ENCODE results near the gene TMEM120B. TPM values are rescaled to one million over a fixed set of nuclear protein-coding genes. Genes with fewer than 3 reads are reported as not detected.

Gene TMEM120B
- total RNA-seq, 1 donor from 2014 or later: 17.1 TPM

DNA sequence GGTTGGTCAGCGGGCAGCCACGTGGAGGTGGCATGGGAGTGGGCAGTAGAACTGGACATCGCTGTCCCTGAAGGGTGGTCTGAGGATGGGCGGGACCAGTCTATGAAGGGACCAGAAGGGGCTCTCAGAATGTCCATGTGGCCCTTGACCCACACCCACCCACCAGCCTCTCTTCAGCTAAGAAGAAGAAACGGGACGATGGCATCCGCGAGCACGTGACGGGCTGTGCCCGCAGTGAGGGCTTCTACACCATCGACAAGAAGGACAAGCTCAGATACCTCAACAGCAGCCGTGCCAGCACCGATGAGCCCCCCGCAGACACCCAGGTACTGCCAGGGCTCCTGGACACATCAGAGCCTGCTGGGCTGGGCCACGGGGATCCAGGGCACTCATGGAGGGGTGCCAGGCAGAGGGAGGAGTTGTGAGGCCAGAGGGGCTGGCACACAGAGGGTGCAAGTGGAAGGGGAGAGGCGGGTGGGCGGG lies 112.5 kb downstream of the TMEM120B start:
- intact Hi-C loops (cut with DNase I): no loop called here
- DNase-seq (no peak), ATAC-seq (peak; percentile 31)
- peaks cover 3% of the 10 kb centered on the region for H3K4me1 ChIP-seq
- H3K36me3 ChIP-seq: peaks cover 91% of the 10 kb centered on the region
- TF ChIP-seq CTCF (IDR thresholded peaks at IDR 0.05): no peak
- H3K4me3 ChIP-seq: no peak overlapping the region
- H3K9me3 ChIP-seq: no peaks in the 10 kb centered on the region
- H3K27me3 ChIP-seq: no peaks in the 10 kb centered on the region
- H3K27ac ChIP-seq: no peak overlapping the region

DNA sequence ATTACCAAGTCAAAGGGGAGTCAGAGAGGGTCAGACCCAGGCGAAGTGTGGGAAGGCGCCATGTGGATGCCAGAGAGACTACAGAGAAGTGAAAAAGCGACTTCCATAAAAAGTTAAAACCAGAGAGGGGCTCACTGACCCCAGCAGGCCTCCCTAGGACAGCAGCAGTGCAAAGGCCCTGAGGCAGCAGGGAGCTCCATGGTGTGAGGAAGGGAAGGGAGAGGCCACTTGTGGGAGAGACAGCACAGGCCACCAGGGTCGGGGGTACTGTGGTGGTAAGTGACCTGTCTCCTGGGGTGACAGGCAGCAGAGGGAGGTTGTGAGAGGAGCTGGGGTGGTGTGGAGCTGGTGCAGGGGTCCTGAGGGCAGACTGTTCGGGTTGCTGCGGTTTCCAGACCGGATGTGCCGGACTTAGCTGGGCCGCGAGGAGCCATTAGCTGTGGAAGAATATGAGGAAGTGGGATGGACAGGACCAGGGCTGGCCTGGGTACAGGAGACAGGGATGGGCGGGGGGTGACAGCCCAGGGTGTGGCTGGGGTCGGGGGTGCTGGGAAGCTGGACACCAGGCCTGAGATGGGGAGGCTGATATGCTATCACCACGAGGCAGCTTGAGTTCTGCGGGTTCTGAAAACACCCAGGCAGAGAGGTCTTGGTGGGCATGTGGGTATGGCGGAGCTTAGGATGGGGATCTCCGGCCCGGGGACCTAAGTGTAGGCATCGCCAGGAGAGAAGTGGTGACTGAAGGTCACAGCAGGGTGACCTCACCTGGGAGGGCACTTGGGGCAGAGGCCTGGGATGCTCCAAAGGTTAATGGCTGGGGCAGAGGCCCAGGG lies 114.0 kb downstream of the TMEM120B start:
- peaks cover 91% of the 10 kb centered on the region for H3K36me3 ChIP-seq
- no peaks in the 10 kb centered on the region for H3K27me3 ChIP-seq
- intact Hi-C loops (cut with DNase I): no loop called here
- TF ChIP-seq CTCF (IDR thresholded peaks at IDR 0.05): no peak
- H3K4me1 ChIP-seq: peaks cover 3% of the 10 kb centered on the region
- no peaks in the 10 kb centered on the region for H3K9me3 ChIP-seq
- no peak for DNase-seq
- H3K27ac ChIP-seq: no peak overlapping the region
- ATAC-seq: no peak
- H3K4me3 ChIP-seq: no peak overlapping the region

GRCh38 chr12:121827351-121828099 lies 115.0 kb downstream of the TMEM120B start:
- Histone ChIP-seq H3K36me3 (peaks cover 91% of the 10 kb centered on the region), H3K27me3 (no peaks in the 10 kb centered on the region), H3K4me1 (peaks cover 3% of the 10 kb centered on the region), H3K27ac (no peak overlapping the region), H3K4me3 (no peak overlapping the region), H3K9me3 (no peaks in the 10 kb centered on the region)
- ATAC-seq (no peak), DNase-seq (no peak)
- no peak for TF ChIP-seq CTCF (IDR thresholded peaks at IDR 0.05)
- intact Hi-C loops (cut with DNase I): no loop called here

DNA sequence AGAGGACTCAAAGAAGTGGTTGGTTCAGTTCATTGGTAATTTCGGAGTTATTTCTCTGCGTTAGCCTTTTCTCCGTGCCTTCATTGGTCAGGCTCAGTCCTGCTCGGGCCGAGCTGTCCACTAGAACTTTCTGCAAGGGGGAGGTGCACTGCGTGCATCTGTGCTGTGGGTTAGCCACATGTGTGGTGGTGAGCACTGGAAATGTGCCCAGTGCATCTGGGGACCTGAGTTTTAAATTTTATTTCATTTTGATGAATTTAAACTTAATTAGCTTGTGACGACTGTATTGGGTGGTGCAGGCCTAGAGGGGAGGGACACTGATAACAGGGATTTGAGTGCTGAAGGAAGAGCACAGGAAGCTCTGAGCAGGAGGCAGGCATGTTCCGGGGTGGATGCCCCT lies 115.8 kb downstream of the TMEM120B start:
- peaks cover 88% of the 10 kb centered on the region for H3K36me3 ChIP-seq
- H3K4me1 ChIP-seq: peaks cover 3% of the 10 kb centered on the region
- intact Hi-C loops (cut with DNase I): no loop called here
- H3K9me3 ChIP-seq: no peaks in the 10 kb centered on the region
- no peak overlapping the region for H3K27ac ChIP-seq
- no peak for ATAC-seq
- H3K27me3 ChIP-seq: no peaks in the 10 kb centered on the region
- no peak overlapping the region for H3K4me3 ChIP-seq
- no peak for TF ChIP-seq CTCF (IDR thresholded peaks at IDR 0.05)
- DNase-seq: no peak

DNA sequence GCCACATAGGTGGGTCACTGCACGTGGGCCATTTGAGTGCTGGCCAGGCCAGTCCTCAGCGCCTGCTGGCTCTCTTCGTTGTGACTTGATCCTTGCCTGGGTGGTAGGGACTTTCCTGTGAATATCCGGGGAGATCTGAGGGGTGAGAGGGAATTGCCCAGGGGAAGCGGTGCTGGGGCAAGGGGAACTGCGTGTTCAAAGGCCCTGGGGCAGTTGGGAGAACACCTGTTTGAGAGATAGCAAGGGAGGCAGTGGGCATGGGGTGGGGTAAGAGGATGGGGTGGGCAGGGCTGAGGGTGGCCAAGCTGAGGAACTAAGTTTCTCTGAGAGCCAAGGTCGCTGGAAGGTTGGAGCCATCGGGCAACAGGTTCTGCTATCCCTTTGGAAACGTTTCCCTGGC lies 116.3 kb downstream of the TMEM120B start:
- Histone ChIP-seq H3K4me3 (no peak overlapping the region), H3K4me1 (peaks cover 3% of the 10 kb centered on the region), H3K27ac (no peak overlapping the region), H3K9me3 (no peaks in the 10 kb centered on the region), H3K27me3 (no peaks in the 10 kb centered on the region), H3K36me3 (peaks cover 83% of the 10 kb centered on the region)
- TF ChIP-seq CTCF (IDR thresholded peaks at IDR 0.05): no peak
- intact Hi-C loops (cut with DNase I): no loop called here
- DNase-seq (no peak), ATAC-seq (no peak)
